Epithelial cell of esophagus (primary cell): ENCODE results near the gene RNF214.
A peak's percentile ranks its signal among the peaks of the same experiment; 100 is the strongest.
"Not testable (repeated sequence)": the region's sequence is repeated elsewhere in the genome, so short reads cannot be mapped to it uniquely, and the experiment has no call there.

Experiments used
- DNase-seq: peaks from one replicate; pipeline ENCODE4 v3.0.0; 2010; ENCODE audit warnings: low read depth
- H3K4me3 ChIP-seq: 2 replicates; pipeline ENCODE4 v1.5.1; 2011; ENCODE audit warnings: mild to moderate bottlenecking, low read length, control low read depth
- TF ChIP-seq, protein P1 (sequence below): IDR thresholded peaks from 2 replicates; pipeline ENCODE4 v1.5.1; 2011; ENCODE audit warnings: low read depth, mild to moderate bottlenecking, low read length, control low read depth, inconsistent platforms; ENCODE audit not compliant: insufficient read depth; ENCODE audit errors: missing control alignments

The RNF214 gene

GRCh38 chr11:117265745-117266144, 33.3 kb downstream of the RNF214 start:
- TF ChIP-seq, protein P1, sequence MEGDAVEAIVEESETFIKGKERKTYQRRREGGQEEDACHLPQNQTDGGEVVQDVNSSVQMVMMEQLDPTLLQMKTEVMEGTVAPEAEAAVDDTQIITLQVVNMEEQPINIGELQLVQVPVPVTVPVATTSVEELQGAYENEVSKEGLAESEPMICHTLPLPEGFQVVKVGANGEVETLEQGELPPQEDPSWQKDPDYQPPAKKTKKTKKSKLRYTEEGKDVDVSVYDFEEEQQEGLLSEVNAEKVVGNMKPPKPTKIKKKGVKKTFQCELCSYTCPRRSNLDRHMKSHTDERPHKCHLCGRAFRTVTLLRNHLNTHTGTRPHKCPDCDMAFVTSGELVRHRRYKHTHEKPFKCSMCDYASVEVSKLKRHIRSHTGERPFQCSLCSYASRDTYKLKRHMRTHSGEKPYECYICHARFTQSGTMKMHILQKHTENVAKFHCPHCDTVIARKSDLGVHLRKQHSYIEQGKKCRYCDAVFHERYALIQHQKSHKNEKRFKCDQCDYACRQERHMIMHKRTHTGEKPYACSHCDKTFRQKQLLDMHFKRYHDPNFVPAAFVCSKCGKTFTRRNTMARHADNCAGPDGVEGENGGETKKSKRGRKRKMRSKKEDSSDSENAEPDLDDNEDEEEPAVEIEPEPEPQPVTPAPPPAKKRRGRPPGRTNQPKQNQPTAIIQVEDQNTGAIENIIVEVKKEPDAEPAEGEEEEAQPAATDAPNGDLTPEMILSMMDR: no peak
- H3K4me3 ChIP-seq: no peak overlapping the region
- no peak for DNase-seq

GRCh38 chr11:117269856-117270255, 37.4 kb downstream of the RNF214 start:
- TF ChIP-seq, protein P1: no peak
- no peak for DNase-seq
- H3K4me3 ChIP-seq: no peak overlapping the region

DNA sequence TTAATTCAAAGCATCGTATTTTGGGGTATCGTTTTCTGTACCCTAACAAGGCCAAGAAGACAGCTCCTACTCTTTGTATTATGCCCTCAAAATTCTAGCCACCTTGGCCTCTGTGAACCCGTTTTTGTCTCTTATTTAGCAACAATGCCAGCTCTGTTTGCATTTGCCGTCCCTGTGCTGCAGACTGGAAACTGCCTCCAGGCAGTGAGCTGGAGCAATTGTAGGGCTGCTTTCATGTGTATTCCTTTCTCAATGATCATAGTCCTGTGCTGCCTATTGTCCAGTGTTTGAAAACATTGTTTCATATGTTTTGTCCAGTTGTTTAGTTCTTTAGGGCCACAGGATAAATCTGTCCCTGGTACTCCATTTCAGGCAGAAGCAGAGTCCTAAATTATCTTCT, 38.7 kb downstream of the RNF214 start:
- TF ChIP-seq, protein P1: no peak
- no peak for DNase-seq
- H3K4me3 ChIP-seq: no peak overlapping the region

DNA sequence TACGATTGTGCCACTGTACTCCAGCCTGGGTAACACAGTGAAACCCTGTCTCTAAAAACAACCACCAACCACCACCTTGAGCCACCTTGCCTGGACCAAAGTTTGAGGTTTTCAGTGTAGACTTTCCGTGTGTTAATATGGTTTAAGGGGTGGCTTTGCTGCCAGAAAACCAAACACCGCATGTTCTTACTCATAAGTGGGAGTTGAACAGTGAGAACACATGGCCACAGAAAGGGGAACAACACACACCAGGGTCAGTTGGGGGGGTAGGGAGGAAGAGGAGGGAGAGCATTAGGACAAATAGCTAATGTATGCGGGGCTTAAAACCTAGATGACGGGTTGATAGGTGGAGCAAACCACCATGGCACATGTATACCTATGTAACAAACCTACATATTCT, 39.7 kb downstream of the RNF214 start:
- not testable (repeated sequence) for H3K4me3 ChIP-seq, DNase-seq

GRCh38 chr11:117273550-117274289, 41.2 kb downstream of the RNF214 start:
- DNase-seq: peak; percentile 46
- no peak overlapping the region for H3K4me3 ChIP-seq
- TF ChIP-seq, protein P1: no peak

DNA sequence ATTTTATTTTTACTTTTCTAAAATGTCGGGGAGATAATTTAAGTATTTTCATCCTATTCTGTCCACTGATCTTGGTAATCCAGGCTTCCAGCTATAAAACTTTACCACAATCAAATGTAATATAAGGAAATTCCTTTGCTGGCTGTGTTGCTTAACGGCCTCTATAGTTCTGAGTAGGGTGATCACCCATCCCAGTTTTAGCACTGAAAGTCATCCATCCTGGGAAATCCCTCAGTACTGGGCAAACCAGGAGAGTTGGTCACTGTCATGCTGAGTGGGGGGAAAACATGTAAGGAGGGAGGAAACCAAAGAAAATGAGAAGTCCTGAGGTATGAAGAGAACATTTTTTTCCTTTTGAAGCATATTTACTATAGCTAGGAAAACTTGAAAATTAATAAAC, 45.9 kb downstream of the RNF214 start:
- DNase-seq: no peak
- TF ChIP-seq, protein P1: no peak
- no peak overlapping the region for H3K4me3 ChIP-seq

DNA sequence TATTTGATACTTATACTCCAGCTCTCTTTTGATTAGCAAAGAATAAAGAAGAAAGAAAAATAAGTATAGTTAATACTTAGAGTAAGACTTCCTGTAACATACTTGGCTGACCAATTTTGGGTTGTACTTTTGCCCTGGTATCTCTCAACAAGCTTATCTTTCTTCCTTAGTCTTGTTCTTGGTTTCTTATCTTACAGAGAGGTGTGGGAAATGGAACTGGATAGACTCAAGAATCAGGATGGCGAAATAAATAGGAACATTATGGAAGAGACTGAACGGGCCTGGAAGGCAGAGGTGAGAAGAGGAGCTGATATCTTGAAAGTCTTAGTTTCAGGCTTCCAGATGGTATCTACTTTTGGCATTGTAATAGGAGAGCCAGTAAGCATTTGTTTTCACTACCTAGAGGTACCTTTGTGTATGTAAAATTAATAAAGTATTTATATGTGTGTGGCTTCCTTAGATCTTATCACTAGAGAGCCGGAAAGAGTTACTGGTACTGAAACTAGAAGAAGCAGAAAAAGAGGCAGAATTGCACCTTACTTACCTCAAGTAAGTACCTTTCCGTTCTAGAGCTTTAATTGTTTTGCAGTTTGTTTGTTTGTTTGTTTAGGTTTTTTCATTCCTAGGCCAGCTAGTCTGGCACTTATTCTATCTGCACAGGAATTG, 47.4 kb downstream of the RNF214 start:
- no peak for DNase-seq
- no peak overlapping the region for H3K4me3 ChIP-seq
- TF ChIP-seq, protein P1: no peak
